ENCODE measurements around the gene UBE2S.

GRCh38 chr19:55379174-55379573 is 28.4 kb downstream of the UBE2S start:
- TF ChIP-seq CTCF (IDR thresholded peaks at IDR 0.05; ENCODE audit: poor library complexity, severe bottlenecking): no peak
- TF ChIP-seq POLR2AphosphoS5 (IDR thresholded peaks at IDR 0.05): no peak
- no peak for TF ChIP-seq MXI1 (conservative IDR thresholded peaks at IDR 0.05; ENCODE audit: poor library complexity, severe bottlenecking)
- no peak for TF ChIP-seq REST (IDR thresholded peaks at IDR 0.05; ENCODE audit: borderline replicate concordance)
- TF ChIP-seq EZH2 (IDR thresholded peaks at IDR 0.05; ENCODE audit: borderline replicate concordance, insufficient read depth, low read length, poor library complexity, severe bottlenecking): no peak
- TF ChIP-seq TAF1 (IDR thresholded peaks at IDR 0.05; ENCODE audit: low read depth): no peak
